Esophagus squamous epithelium (tissue), 4 donors: Measurements from ENCODE around the gene KIF1C.

Experiments used
- POLR2A ChIP-seq, 4 donors: fragments of 450-650 bp; IDR thresholded peaks; one replicate each; pipeline ENCODE4 v1.6.1; 2017; ENCODE audit warnings: antibody characterized with exemption in 4 of 4, mild to moderate bottlenecking in 4 of 4, moderate library complexity in 3 of 4
- TF ChIP-seq, protein P1 (sequence below), 6 experiments: fragments of 450-650 bp in 4 of 6; fragments of 200-600 bp in 2 of 6; sonication (generic) in 2 of 6; IDR thresholded peaks; one replicate each; pipeline ENCODE4 v1.5.1; 2016 to 2019; ENCODE audit warnings: antibody characterized with exemption in 6 of 6, mild to moderate bottlenecking in 4 of 6, moderate library complexity in 4 of 6

DNA sequence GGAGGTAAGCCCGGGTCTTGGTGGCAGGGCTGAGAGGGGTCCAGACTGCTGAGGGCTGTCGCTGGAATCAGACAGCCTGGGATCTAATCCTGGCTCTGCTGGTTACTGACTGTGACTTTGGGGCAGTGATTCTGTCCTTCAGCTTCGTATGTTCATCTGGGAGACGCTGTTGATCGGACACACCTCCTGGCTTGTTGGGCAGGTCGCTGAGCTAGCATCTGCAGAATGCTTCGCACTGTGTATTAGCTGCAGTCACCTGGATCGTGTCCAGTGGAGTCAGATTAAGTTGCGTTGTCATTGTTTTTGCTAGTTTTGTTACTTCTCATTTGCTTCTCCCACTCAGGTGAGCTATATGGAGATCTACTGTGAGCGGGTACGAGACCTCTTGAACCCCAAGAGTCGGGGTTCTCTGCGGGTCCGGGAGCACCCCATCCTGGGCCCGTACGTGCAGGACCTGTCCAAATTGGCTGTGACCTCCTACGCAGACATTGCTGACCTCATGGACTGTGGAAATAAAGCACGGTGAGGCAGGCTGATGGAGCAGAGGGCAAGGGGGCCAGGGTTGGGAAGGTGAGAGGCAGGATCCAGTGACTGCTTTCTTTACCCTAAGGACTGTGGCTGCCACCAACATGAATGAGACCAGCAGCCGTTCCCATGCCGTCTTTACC, 4.5 kb downstream of the KIF1C start:
- TF ChIP-seq, protein P1, sequence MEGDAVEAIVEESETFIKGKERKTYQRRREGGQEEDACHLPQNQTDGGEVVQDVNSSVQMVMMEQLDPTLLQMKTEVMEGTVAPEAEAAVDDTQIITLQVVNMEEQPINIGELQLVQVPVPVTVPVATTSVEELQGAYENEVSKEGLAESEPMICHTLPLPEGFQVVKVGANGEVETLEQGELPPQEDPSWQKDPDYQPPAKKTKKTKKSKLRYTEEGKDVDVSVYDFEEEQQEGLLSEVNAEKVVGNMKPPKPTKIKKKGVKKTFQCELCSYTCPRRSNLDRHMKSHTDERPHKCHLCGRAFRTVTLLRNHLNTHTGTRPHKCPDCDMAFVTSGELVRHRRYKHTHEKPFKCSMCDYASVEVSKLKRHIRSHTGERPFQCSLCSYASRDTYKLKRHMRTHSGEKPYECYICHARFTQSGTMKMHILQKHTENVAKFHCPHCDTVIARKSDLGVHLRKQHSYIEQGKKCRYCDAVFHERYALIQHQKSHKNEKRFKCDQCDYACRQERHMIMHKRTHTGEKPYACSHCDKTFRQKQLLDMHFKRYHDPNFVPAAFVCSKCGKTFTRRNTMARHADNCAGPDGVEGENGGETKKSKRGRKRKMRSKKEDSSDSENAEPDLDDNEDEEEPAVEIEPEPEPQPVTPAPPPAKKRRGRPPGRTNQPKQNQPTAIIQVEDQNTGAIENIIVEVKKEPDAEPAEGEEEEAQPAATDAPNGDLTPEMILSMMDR (IDR thresholded peaks at IDR 0.05), result no peak
- no peak for TF ChIP-seq POLR2A (IDR thresholded peaks at IDR 0.05)
